ENCODE data around the gene NINJ1.

Gene NINJ1

GRCh38 chr9:93180938-93181337 is 46.9 kb upstream of the NINJ1 start:
- no peak for TF ChIP-seq CTCF (IDR thresholded peaks at IDR 0.05; ENCODE audit: poor library complexity, severe bottlenecking)
- Histone ChIP-seq H3K9me3 (ENCODE audit: severe bottlenecking) (no peaks in the 10 kb centered on the region), H3K4me3 (ENCODE audit: severe bottlenecking) (no peak overlapping the region), H3K27me3 (ENCODE audit: insufficient read depth, poor library complexity, severe bottlenecking) (peaks cover 12% of the 10 kb centered on the region), H3K27ac (ENCODE audit: poor library complexity, severe bottlenecking) (no peak overlapping the region), H3K4me1 (ENCODE audit: insufficient read depth, poor library complexity, severe bottlenecking) (no peaks in the 10 kb centered on the region), H3K36me3 (ENCODE audit: low read depth) (no peaks in the 10 kb centered on the region)
- no peak for DNase-seq (ENCODE audit: low spot score)
- ATAC-seq (ENCODE audit: low read depth) = no peak

GRCh38 chr9:93178851-93179786 is 45.1 kb upstream of the NINJ1 start:
- Histone ChIP-seq H3K4me1 (ENCODE audit: insufficient read depth, poor library complexity, severe bottlenecking) (no peaks in the 10 kb centered on the region), H3K4me3 (ENCODE audit: severe bottlenecking) (no peak overlapping the region), H3K27ac (ENCODE audit: poor library complexity, severe bottlenecking) (no peak overlapping the region), H3K9me3 (ENCODE audit: severe bottlenecking) (no peaks in the 10 kb centered on the region), H3K36me3 (ENCODE audit: low read depth) (no peaks in the 10 kb centered on the region), H3K27me3 (ENCODE audit: insufficient read depth, poor library complexity, severe bottlenecking) (peaks cover 8% of the 10 kb centered on the region)
- no peak for DNase-seq (ENCODE audit: low spot score)
- ATAC-seq (ENCODE audit: low read depth) = no peak
- no peak for TF ChIP-seq CTCF (IDR thresholded peaks at IDR 0.05; ENCODE audit: poor library complexity, severe bottlenecking)

- no peak for TF ChIP-seq CTCF (IDR thresholded peaks at IDR 0.05; ENCODE audit: poor library complexity, severe bottlenecking)
- Histone ChIP-seq H3K4me3 (ENCODE audit: severe bottlenecking) (no peak overlapping the region), H3K4me1 (ENCODE audit: insufficient read depth, poor library complexity, severe bottlenecking) (no peaks in the 10 kb centered on the region), H3K27ac (ENCODE audit: poor library complexity, severe bottlenecking) (no peak overlapping the region), H3K27me3 (ENCODE audit: insufficient read depth, poor library complexity, severe bottlenecking) (no peaks in the 10 kb centered on the region), H3K36me3 (ENCODE audit: low read depth) (no peaks in the 10 kb centered on the region), H3K9me3 (ENCODE audit: severe bottlenecking) (no peaks in the 10 kb centered on the region)
- ATAC-seq (ENCODE audit: low read depth) (no peak), DNase-seq (ENCODE audit: low spot score) (no peak)
Measured at GRCh38 chr9:93177676-93178075, 43.6 kb upstream of the NINJ1 start.

- Histone ChIP-seq H3K4me1 (ENCODE audit: insufficient read depth, poor library complexity, severe bottlenecking) (no peaks in the 10 kb centered on the region), H3K27ac (ENCODE audit: poor library complexity, severe bottlenecking) (no peak overlapping the region), H3K36me3 (ENCODE audit: low read depth) (no peaks in the 10 kb centered on the region), H3K27me3 (ENCODE audit: insufficient read depth, poor library complexity, severe bottlenecking) (no peaks in the 10 kb centered on the region), H3K9me3 (ENCODE audit: severe bottlenecking) (no peaks in the 10 kb centered on the region), H3K4me3 (ENCODE audit: severe bottlenecking) (no peak overlapping the region)
- DNase-seq (ENCODE audit: low spot score) (no peak), ATAC-seq (ENCODE audit: low read depth) (no peak)
- TF ChIP-seq CTCF (IDR thresholded peaks at IDR 0.05; ENCODE audit: poor library complexity, severe bottlenecking) = no peak
Measured at GRCh38 chr9:93174976-93175375, 40.9 kb upstream of the NINJ1 start.
